HG03108 (cell line): Measurements from ENCODE around the gene RFX5.
"Not testable (repeated sequence)": the region's sequence is repeated elsewhere in the genome, so short reads cannot be mapped to it uniquely, and the experiment has no call there.

Experiments used
- ATAC-seq: cut with Tn5 transposase; IDR thresholded peaks from one replicate; pipeline ENCODE4 v1.9.1; 2021; ENCODE audit warnings: moderate library complexity; ENCODE audit not compliant: unreplicated experiment

The RFX5 gene

DNA sequence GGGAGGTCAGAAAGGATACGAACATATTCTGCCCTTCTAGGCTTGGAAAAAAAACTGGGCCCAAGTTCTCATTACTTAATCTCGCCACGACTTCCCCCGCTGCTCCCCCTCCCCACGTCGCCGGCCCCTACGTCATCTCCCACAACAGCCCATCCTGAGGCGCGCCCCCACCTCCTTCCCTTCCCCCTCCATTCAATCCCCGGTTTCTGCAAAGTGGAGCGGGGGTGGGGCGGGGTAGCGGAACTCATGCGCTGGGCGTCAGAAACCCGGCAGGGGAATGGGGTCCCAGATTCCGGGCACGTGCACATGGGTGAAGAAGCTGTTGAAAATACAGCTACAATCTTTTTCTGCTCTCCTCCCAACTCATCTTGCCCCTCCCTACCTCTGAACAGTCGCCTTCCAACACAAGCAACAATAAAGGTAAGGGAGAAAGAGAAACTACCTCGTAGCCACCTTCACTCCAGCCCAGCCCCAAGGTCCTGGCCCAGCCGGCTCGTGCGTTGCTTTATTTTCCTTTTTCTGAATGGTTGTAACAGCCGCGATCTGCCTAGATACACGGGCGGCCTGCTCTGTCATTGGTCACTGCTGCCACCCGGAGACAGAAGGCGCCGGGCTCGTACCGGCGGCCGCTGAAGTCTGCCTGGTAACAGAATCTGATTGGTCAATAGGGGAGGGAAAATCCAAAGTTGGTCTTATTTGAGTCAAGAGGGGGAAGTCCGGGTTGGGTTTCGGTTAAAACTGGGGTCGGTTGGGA is at the start of gene RFX5:
Gene RFX5, minus strand, starts transcription at position 484 of the 754 bp plus-strand sequence. CDS start 932 bp downstream, outside the sequence.
- ATAC-seq: peak; percentile 95

DNA sequence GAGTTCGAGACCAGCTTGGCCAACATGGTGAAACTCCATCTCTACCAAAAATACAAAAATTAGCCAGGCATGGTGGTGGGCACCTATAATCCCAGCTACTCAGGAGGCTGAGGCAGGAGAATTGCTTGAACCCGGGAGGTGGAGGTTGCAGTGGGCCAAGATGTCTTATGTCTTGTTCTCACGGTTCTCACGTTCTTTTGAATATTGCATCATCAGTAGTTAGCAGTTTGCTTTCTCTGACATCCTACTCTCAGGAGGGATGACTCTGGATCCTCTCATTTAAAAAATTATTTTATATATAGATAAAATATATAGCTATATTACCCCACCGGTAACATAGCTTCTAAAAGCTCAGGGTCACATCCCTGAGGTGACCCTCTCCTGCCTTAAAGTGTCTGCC is 49.2 kb upstream of the RFX5 start:
- ATAC-seq: not testable (repeated sequence)

- ATAC-seq: no peak
These were observed 46.5 kb upstream of the RFX5 start for GRCh38 chr1:151393583-151393982.

- ATAC-seq: no peak
These were observed 44.1 kb upstream of the RFX5 start for GRCh38 chr1:151391079-151391563.

DNA sequence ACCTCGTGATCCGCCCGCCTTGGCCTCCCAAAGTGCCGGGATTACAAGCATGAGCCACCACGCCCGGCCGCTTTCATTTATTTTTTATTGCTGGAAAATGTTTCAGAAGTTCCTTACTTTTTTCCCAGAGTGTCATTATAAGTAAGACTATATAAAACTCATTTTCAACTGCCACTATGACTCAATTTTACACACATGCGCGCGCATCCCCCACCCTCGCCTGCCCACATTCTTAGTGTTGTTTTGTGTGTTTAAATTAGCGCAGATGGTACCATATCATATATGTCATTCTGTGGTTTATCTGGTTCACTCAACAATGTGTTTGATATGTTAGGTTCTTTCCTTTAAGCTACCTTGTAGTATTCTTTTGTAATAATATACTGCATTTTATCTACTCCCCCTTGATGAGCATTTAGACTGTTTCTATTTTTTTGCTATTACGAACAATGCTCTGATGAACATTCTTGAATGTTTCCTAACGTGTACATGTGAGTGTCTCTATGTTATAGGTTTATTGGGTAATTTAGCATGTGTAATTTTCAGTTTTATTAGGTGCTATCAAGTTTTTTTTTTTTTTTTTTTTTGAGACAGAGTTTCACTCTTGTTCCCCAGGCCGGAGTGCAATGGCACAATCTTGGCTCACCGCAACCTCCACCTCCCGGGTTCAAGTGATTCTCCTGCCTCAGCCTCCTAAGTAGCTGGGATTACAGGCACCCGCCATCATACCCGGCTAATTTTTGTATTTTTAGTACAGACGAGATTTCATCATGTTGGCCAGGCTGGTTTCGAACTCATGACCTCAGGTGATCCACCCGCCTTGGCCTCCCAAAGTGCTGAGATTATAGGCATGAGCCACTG is 43.4 kb upstream of the RFX5 start:
- ATAC-seq: not testable (repeated sequence)

GRCh38 chr1:151386002-151386401 is 39.0 kb upstream of the RFX5 start:
- ATAC-seq: no peak

- ATAC-seq: no peak
These were observed 37.5 kb upstream of the RFX5 start for GRCh38 chr1:151384584-151384983.

DNA sequence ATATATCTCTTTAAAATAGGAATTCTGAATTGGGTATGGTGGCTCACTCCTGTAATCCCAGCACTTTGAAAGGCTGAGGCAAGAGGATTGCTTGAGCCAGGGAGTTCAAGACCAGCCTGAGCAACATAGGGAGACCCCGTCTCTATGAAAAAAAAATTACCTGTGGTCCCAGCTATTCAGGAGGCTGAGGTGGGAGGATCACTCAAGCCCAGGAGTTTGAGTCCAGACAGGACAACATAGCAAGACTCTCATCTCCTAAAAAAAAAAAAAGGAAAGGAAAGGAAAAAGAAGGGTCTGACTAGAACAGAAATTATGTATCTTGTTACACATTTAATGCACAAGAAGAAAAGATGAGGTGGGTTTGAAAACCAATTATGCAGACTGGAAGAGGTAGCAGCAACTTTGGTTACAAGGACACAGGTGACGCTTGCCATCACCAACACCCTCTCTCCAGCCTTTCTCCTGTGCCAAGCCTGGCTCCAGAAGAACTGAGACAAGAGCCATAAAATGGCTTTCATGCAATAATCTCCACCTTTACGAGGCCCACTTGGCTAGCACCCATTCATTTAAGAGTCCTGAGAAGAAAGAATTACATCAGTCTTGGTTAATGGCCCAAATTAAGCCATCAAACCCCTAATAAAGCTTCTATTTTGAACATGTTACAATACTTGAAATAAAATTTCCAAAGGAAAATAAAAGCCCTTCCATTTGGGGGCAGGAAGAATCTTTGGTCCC is 30.3 kb upstream of the RFX5 start:
- no peak for ATAC-seq

DNA sequence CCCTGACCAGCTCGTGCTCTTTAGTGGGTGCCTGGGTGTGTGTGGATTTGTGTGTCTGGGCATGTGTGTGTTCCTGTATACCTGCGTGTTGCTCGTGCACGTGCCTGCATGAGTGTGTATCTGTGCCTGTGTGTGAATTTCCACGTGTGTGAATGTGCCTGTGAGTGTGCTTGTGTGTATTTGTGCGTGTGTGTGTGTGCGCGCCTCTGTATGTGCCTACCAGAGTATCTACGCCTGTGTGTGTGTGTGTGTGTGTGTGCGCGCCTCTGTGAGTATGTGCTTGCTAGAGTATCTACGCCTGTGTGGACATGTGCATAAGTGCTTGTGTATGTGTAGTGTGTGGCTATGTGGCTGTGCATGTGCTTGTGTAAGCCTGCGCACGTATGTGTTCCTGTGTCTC is 26.1 kb upstream of the RFX5 start:
- ATAC-seq: no peak

- ATAC-seq: no peak
These were observed 25.2 kb upstream of the RFX5 start, which contains the start of gene SELENBP1 for GRCh38 chr1:151372058-151372934. Gene SELENBP1, minus strand, starts transcription at chr1:151372705. Its CDS starts 64 bp downstream, at chr1:151372641.

DNA sequence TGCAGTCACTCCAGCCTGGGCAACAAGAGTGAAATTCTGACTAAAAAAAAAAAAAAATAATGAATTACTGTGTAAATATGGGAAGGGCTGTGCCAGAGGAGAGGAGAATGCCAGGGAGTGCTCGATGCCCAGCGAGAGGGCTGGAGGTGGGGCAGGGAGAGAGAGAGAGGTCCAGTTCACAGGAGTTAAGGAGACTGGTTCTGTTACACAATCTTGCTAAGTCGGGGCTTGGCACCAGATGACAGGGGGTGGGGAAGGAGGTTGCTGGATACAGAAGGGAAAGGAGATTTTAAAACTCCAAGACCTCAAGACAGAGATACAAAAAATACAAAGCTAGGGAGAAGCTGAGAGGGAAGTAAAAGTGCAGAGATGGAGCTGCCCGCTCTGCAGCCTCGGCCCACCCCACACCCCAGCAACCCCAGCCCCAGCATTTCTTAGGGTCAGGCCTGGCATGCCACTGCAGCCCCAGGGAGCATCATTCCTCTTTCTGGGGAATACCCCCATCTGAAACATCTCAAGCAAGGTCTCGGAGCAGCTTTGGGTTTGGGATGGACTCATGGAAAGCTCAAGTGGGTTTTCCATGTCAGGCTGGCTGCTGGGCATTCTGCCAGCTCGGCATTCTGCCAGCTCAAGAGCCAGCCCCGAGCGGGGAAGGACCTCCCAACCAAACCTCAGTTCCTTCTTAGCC is 24.5 kb upstream of the RFX5 start:
- no peak for ATAC-seq

GRCh38 chr1:151370211-151370911 is 23.3 kb upstream of the RFX5 start:
- no peak for ATAC-seq

- no peak for ATAC-seq
These were observed 22.6 kb upstream of the RFX5 start for GRCh38 chr1:151369621-151370048.

DNA sequence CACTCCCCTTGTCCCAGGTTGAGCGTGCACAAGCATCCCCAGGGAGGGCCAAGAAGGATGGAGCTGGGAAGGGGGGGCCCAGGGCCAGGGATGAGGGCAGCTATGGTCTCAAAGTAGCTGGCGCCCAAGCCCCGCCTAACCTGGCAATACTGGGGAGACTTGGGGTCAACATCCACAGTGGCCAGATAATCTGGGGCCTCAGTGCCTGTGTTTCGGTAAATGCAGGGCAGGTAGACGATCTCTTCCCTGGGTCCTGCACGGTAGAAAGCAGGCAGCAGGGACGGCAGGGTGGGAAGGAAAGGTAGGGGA is 22.2 kb upstream of the RFX5 start:
- ATAC-seq: no peak

- no peak for ATAC-seq
These were observed 21.6 kb upstream of the RFX5 start for GRCh38 chr1:151368393-151369301.

DNA sequence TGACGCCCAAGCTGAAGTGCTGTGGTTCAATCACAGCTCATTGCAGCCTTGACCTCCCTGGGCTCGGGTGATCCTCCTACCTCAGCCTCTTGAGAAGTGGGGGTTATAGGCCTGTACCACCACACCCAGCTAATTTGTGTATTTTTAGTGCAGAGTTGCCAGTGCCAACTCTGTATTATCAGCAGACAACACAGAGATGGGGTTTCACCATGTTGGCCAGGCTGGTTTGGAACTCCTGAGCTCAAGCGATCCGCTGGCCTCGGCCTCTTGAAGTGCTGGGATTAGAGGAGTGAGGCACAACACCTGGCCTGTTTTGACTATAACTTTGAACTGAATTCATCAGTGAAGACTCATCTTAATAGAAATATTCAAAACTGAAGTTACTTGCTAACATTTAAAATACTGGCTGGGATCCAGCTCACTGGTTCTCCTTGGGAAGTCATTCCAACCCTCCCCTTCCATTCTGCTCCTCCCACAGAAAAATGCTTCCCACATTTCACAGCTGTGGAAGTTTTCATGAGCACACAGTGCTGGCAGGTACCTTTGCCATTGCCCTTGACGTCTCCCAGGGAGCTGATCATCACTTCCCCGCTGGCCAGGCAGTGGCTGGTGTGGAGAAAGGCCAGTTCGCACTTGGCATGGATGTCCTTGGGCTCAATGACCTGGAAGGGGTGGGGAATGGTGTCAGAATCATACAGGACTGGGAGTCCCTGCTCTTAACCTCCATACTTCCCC is 20.8 kb upstream of the RFX5 start:
- ATAC-seq: no peak

DNA sequence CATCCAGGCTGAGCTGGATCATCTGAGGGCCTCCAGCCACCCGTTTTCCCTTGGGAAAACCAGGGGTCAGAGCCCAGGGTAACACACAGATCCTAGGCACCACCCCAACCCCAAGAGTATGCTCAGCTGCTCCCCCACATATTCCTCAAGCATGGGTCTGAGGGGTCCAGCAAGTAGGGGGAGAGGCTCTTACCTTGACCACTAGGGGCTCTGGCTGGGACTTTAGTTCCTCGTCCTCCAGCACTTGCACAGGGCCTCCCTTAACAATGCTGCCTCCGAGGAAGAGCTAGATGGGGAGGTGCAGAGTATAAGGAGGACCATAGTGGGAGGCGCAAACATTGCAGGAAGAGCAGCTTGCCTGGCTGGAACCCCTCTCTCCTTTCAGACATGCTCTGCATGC is 17.9 kb upstream of the RFX5 start:
- ATAC-seq: no peak
